DMS53 treated with DMSO at 0.1 percent for 48 hours (cell line): ENCODE data around the gene SIAH1.
"Not testable (repeated sequence)": the region's sequence is repeated elsewhere in the genome, so short reads cannot be mapped to it uniquely, and the experiment has no call there.

Experiments used
- DNase-seq: peaks from one replicate; lab custom pipeline; 2025; ENCODE audit not compliant: unreplicated experiment; lab: John Stamatoyannopoulos, UW

SIAH1 gene

GRCh38 chr16:48385253-48386150, at the start of gene SIAH1:
TSS of gene SIAH1 (minus strand) at chr16:48385413. CDS start at chr16:48362428, 22,985 bp downstream.
- peak; percentile 53 for DNase-seq

DNA sequence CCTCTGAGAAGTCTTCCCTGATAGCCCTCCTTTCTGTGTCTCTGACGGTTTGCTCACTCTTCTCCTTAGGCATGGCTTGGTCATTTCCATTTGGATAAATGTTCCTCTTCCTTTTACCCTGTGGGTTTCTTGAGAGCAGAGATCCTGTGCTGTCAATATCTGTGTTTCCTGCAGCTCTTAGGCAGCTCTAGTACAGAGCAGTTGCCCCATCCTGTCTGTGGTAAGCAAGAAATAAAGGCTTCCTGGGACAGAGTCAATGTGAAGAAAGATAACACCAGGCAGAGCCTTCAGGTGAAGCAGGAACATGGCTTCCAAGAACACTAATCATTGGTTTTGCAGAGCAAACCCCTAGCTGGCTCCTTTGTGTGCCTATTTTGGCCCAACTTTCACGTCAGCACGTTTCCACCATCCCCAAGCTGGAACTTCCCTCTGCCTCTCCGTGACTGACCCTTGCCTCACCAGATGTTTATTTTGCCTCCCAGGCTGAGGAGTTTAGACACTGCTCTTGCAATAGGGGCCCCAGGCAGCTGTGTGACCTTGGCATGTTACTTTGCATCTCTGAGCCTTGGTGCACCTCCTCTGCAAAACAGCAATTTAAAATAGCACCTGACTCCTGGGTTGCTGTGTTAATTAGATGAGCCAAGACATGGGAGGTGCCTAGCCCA, 49.6 kb upstream of the SIAH1 start:
- DNase-seq, result no peak

- DNase-seq, result no peak
Measured at GRCh38 chr16:48433850-48434530, 48.8 kb upstream of the SIAH1 start.

- no peak for DNase-seq
Measured at GRCh38 chr16:48433116-48433849, 48.1 kb upstream of the SIAH1 start.

DNA sequence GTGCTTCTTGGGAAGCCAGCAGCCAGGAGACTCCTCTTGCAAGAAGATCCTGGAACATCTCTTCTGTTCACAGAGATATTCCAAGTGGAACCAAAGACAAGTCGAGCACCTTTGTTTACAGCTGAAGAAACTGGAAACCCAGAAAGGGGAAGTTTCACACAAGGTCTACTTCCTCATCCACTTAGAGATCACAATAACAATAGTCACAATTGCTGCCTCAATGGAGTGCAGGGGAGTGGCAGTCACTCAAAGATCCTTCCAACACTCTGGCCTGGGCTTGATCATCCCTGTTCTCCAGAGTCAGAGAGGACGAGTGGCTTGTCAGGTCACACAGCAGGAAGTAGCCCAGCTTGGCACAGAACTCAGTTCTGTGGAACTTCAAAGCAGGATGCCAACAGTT, 46.9 kb upstream of the SIAH1 start:
- peak; percentile 27 for DNase-seq

DNA sequence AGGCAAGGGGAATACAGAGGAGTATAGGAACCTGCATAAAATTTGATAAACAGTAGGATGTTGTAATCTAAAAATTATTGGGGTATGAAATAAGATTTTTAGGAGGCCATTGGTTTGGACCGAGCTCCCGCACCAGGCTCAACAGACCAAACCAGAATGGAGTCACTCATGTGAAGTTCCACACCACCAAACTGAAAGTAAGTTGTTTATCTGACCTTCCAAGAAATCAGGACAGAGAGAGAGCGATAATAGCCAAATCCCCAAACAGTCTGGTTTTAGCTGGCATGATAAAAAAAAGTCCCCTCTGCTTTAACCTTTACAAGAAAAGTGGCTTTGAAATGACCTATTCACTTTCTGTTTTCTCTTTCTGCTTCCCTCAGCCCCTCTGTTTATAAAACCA, 45.7 kb upstream of the SIAH1 start:
- DNase-seq, result no peak

- no peak for DNase-seq
Measured at GRCh38 chr16:48426244-48427141, 41.3 kb upstream of the SIAH1 start.

GRCh38 chr16:48422537-48422936, 37.3 kb upstream of the SIAH1 start:
- no peak for DNase-seq

- no peak for DNase-seq
Measured at GRCh38 chr16:48421741-48422140, 36.5 kb upstream of the SIAH1 start.

DNA sequence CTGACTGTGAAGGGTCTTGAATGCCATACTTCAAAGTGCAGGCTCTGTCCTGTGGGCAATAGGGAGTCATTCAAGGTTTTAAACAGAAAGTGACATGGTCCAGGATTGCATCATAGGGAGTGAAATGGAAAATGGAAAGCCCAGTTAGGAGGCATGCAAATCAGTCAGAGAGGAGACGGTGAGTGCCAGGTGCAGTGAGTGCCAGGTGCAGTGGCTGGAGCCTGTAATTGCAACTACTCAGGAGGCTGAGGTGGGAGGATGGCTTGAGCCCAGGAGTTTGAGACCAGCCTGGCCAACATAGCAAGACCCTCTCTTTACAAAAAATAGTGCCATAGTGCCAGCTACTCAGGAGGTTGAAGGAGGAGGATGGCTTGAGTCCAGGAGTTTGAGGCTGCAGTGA, 35.2 kb upstream of the SIAH1 start:
- DNase-seq, result peak; percentile 18

DNA sequence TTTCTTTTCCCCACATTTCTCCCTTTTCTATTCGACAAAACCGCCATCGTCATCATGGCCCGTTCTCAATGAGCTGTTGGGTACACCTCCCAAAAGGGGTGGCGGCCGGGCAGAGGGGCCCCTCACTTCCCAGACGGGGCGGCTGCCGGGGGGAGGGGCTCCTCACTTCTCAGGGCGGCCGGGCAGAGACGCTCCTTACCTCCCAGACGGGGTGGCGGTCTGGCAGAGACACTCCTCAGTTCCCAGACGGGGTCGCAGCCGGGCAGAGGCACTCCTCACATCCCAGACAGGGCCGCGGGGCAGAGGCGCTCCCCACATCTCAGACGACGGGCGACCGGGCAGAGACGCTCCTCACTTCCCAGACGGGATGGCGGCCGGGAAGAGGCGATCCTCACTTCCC, 31.4 kb upstream of the SIAH1 start:
- not testable (repeated sequence) for DNase-seq

- peak; percentile 92 for DNase-seq
Measured at GRCh38 chr16:48413272-48413671, 28.1 kb upstream of the SIAH1 start.

DNA sequence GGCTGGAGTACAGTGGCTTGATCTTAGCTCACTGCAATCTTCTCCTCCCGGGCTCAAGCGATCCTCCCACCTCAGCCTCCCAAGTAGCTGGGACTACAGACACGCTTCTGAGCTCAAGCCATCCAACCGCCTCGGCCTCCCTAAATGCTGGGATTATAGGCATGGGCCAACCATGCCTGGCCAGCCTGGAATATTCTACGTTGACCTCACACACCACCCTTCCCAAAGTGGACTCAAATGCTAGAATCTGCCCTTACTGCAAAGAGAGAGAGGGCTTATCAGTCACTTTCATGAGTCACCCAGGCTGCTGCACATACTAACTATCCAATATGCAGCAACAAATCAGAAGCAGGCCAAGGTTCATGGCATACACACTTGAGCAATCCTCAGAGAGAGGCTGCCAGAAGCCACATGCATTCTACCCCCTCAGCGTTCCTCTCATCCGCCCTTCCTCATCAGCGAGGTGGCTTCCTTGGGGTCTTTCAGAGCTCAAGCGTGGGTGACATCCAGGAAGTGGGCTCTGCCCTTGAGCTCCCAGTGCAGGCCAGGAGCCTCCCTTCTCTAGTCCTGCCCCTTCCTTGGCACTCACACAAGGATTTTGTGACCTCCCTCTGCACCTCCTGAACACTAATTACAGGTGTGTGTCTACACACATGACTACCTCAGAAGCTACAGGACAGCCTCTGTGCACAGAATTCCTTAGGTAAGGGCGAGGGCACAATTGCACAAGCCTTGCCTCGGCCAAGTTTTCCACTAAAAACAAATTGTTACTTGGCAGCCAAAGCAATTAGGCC, 24.8 kb upstream of the SIAH1 start:
- no peak for DNase-seq

DNA sequence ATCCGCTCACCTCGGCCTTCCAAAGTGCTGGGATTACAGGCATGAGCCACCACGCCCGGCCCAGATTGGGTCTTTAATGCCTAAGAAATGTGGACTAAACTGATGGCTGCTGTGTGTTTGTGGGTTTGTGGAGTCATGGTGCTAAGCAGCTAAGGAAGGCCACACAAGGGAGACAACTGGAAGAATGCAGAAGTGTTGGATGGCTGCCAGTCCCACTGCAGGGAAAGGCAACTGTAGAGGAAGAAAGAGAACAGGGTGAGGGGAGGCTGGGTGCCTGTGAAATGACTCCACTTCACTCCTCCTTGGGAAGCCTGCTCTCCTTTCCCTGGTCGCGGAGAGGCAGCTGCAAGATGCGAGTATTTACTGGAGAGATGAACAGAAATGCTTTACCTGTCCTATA, 23.5 kb upstream of the SIAH1 start:
- no peak for DNase-seq

- DNase-seq, result peak; percentile 25
Measured at GRCh38 chr16:48405907-48406306, 20.7 kb upstream of the SIAH1 start.

DNA sequence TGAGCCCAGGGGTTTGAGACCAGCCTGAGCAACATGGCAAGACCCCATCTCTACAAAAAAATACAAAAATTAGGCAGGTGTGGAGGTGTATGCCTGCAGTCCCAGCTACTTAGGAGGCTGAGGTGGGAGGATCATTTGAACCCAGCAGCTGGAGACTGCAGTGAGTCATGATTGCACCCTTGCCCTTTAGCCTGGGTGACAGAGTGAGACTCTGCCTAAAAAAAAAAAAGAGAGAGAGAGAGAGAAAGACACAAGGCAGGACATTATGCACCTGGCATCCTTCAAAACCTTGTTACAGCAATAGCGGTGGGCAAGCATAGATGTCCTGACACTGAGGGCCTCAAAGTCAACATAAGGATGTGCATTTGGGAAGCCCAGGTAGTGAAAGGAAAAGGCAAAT, 19.9 kb upstream of the SIAH1 start:
- no peak for DNase-seq

DNA sequence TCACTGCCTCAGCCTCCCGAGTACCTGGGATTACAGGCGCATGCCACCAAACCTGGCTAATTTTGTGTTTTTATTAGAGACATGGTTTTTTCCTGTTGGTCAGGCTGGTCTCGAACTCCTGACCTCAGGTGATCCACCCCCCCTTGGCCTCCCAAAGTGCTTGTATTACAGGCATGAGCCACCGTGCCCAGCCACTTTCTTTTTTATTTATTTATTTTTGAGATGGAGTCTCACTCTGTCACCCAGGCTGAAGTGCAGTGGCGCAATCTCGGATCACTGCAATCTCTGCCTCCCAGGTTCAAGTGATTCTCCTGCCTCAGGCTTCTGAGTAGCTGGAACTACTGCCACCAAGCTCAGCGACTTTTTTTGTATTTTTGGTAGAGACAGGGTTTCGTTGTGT, 17.3 kb upstream of the SIAH1 start:
- not testable (repeated sequence) for DNase-seq

- no peak for DNase-seq
Measured at GRCh38 chr16:48395375-48395774, 10.2 kb upstream of the SIAH1 start.

DNA sequence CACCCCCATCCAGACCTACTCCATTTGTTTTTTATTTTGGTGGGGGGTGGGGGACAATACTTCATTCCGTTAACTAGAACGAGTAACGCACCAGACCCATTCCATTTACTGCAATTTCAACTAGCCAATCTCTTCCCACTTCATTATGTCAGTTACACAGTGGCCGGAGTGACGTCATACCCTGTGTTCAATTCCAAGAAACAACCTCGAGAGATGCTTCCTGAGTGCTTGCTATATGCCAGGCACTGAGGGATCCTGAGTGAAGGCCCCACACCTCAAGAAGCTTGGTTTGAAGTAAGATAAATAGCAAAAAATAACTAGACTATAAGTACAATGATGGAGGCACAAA, 9.1 kb upstream of the SIAH1 start:
- DNase-seq, result no peak
